H9 (cell line): ENCODE data around the gene CHI3L2. TPM values are rescaled to one million over a fixed set of nuclear protein-coding genes. Genes with fewer than 3 reads are reported as not detected.

Experiments
- DNase-seq: peaks from one replicate; pipeline ENCODE4 v3.0.0-alpha.2; 2017
- H2AFZ ChIP-seq: one replicate; pipeline ENCODE4 v1.6.1; 2013; ENCODE audit warnings: mild to moderate bottlenecking, low read length, control low read depth, moderate library complexity
- H2AK5ac ChIP-seq: 2 replicates; pipeline ENCODE4 v1.6.1; 2013; ENCODE audit warnings: low read length, control low read depth, mixed read lengths; ENCODE audit not compliant: insufficient read length
- H2BK120ac ChIP-seq: one replicate; pipeline ENCODE4 v1.6.1; 2013; ENCODE audit warnings: low read depth, mild to moderate bottlenecking, low read length, control low read depth, inconsistent platforms; ENCODE audit not compliant: poor library complexity, severe bottlenecking
- H2BK12ac ChIP-seq: 2 replicates; pipeline ENCODE4 v1.6.1; 2013; ENCODE audit warnings: low read length, control low read depth, mixed read lengths, low read depth; ENCODE audit not compliant: insufficient read length
- H2BK15ac ChIP-seq: 2 replicates; pipeline ENCODE4 v1.6.1; 2013; ENCODE audit warnings: low read depth, low read length, control low read depth
- H2BK20ac ChIP-seq: one replicate; pipeline ENCODE4 v1.6.1; 2013; ENCODE audit warnings: low read depth, mild to moderate bottlenecking, low read length, control low read depth, inconsistent platforms; ENCODE audit not compliant: poor library complexity, severe bottlenecking
- H2BK5ac ChIP-seq: 2 replicates; pipeline ENCODE4 v1.6.1; 2013; ENCODE audit warnings: low read length, control low read depth, mixed read lengths; ENCODE audit not compliant: insufficient read length
- H3K14ac ChIP-seq: 2 replicates; pipeline ENCODE4 v1.6.1; 2013; ENCODE audit warnings: low read length, control low read depth; ENCODE audit not compliant: insufficient read depth
- H3K18ac ChIP-seq: 2 replicates; pipeline ENCODE4 v1.6.1; 2013; ENCODE audit warnings: low read depth, mild to moderate bottlenecking, mixed read lengths, low read length, control low read depth; ENCODE audit not compliant: insufficient read length
- H3K23ac ChIP-seq: 2 replicates; pipeline ENCODE4 v1.6.1; 2013; ENCODE audit warnings: low read length, control low read depth, mixed read lengths, low read depth; ENCODE audit not compliant: insufficient read length
- H3K23me2 ChIP-seq: 2 replicates; pipeline ENCODE4 v1.6.1; 2013; ENCODE audit warnings: low read depth, mild to moderate bottlenecking, mixed read lengths, low read length, control low read depth; ENCODE audit not compliant: insufficient read length, poor library complexity, severe bottlenecking
- H3K27ac ChIP-seq: 2 replicates; pipeline ENCODE4 v1.5.1; 2013; ENCODE audit warnings: low read length, control low read depth, mixed read lengths, low read depth; ENCODE audit not compliant: insufficient read length
- H3K27me3 ChIP-seq: 2 replicates; pipeline ENCODE4 v1.6.1; 2013; ENCODE audit warnings: low read length, control low read depth, inconsistent platforms; ENCODE audit not compliant: insufficient read depth
- H3K4ac ChIP-seq: 2 replicates; pipeline ENCODE4 v1.6.1; 2013; ENCODE audit warnings: low read depth, mild to moderate bottlenecking, control low read depth, inconsistent platforms, low read length, moderate library complexity
- H3K4me1 ChIP-seq: 2 replicates; pipeline ENCODE4 v1.6.1; 2013; ENCODE audit warnings: low read length, control low read depth, inconsistent platforms; ENCODE audit not compliant: insufficient read depth
- H3K4me2 ChIP-seq: 2 replicates; pipeline ENCODE4 v1.6.1; 2013; ENCODE audit warnings: low read length, control low read depth, mixed read lengths; ENCODE audit not compliant: insufficient read length, insufficient read depth
- H3K56ac ChIP-seq: 2 replicates; pipeline ENCODE4 v1.6.1; 2013; ENCODE audit warnings: low read depth, mild to moderate bottlenecking, mixed read lengths, low read length, control low read depth; ENCODE audit not compliant: insufficient read length
- H3K79me1 ChIP-seq: 2 replicates; pipeline ENCODE4 v1.6.1; 2013; ENCODE audit warnings: low read depth, mild to moderate bottlenecking, moderate library complexity, low read length, control low read depth, inconsistent platforms; ENCODE audit not compliant: insufficient read depth, poor library complexity, severe bottlenecking
- H3K79me2 ChIP-seq: 2 replicates; pipeline ENCODE4 v1.6.1; 2013; ENCODE audit warnings: low read length, control low read depth, inconsistent platforms; ENCODE audit not compliant: insufficient read depth
- H3K9ac ChIP-seq: 2 replicates; pipeline ENCODE4 v1.6.1; 2013; ENCODE audit warnings: low read length, control low read depth, mixed read lengths; ENCODE audit not compliant: insufficient read length; ENCODE audit errors: extremely low read depth
- H3K9me3 ChIP-seq: one replicate; pipeline ENCODE4 v1.6.1; 2013; ENCODE audit warnings: low read depth, low read length, inconsistent platforms; ENCODE audit not compliant: control insufficient read depth
- H3T11ph ChIP-seq: one replicate; pipeline ENCODE4 v1.6.1; 2013; ENCODE audit warnings: mild to moderate bottlenecking, low read length, control low read depth, inconsistent platforms
- H4K20me1 ChIP-seq: one replicate; pipeline ENCODE4 v1.6.1; 2013; ENCODE audit not compliant: control insufficient read depth, insufficient read length, insufficient read depth
- H4K5ac ChIP-seq: 2 replicates; pipeline ENCODE4 v1.6.1; 2013; ENCODE audit warnings: low read depth, mild to moderate bottlenecking, mixed read lengths, low read length, control low read depth; ENCODE audit not compliant: insufficient read length
- H4K8ac ChIP-seq: replicated peaks from 2 replicates; pipeline ENCODE4 v1.6.1; 2013; ENCODE audit warnings: low read length, control low read depth, mixed read lengths, low read depth; ENCODE audit not compliant: insufficient read length
- H4K91ac ChIP-seq: 2 replicates; pipeline ENCODE4 v1.6.1; 2013; ENCODE audit warnings: low read depth, mild to moderate bottlenecking, moderate library complexity, mixed read lengths, low read length, control low read depth; ENCODE audit not compliant: insufficient read length
- H3K27ac Mint-ChIP-seq, 3 experiments: 2 replicates in 2 of 3; 3 replicates in 1 of 3; pipeline ENCODE4 v1.8.0; 2020 to 2021; ENCODE audit warnings: mixed read lengths in 3 of 3, mild to moderate bottlenecking in 1 of 3, moderate library complexity in 1 of 3
- H3K27me3 Mint-ChIP-seq: 2 replicates; pipeline ENCODE4 v1.8.0; 2021; ENCODE audit warnings: low read depth, mild to moderate bottlenecking, moderate library complexity, mixed read lengths
- H3K36me3 Mint-ChIP-seq, 3 experiments: 2 replicates in 2 of 3; 3 replicates in 1 of 3; pipeline ENCODE4 v1.8.0; 2020 to 2021; ENCODE audit warnings: low read depth in 3 of 3, mixed read lengths in 3 of 3; ENCODE audit not compliant: insufficient read depth in 1 of 3
- H3K4me1 Mint-ChIP-seq, 2 experiments: 2 replicates each; pipeline ENCODE4 v1.8.0; 2020; ENCODE audit warnings: mixed read lengths in 2 of 2
- H3K4me3 Mint-ChIP-seq, 2 experiments: 2 replicates in 1 of 2; 3 replicates in 1 of 2; pipeline ENCODE4 v1.8.0; 2020 to 2021; ENCODE audit warnings: mild to moderate bottlenecking in 2 of 2, mixed read lengths in 2 of 2, moderate library complexity in 1 of 2
- H3K9me3 Mint-ChIP-seq, 2 experiments: 2 replicates in 1 of 2; 3 replicates in 1 of 2; pipeline ENCODE4 v1.8.0; 2020; ENCODE audit warnings: mild to moderate bottlenecking in 2 of 2, mixed read lengths in 2 of 2, moderate library complexity in 1 of 2
- WGBS: extraction: QIAGEN DNeasy Blood & Tissue Kit; methylation state at CpG from one replicate; pipeline ENCODE4 v1.1.7; 2013; ENCODE audit warnings: missing lambda C conversion rate, low lambda C conversion rate, mixed read lengths; ENCODE audit not compliant: insufficient read length; ENCODE audit errors: extremely low coverage; 5-methylcytosine and 5-hydroxymethylcytosine counted together
- total RNA-seq: library from RNA; stranded (reverse); gene quantifications from 2 replicates; pipeline ENCODE4 v1.2.1, GENCODE V29; 2021
- TF ChIP-seq, protein P1 (sequence below): fragments of 200-600 bp; sonication (generic); conservative IDR thresholded peaks from 3 replicates; pipeline ENCODE4 v1.8.0; 2021; ENCODE audit warnings: antibody characterized with exemption, mild to moderate bottlenecking

Gene CHI3L2
- total RNA-seq, 1 experiment from 2014 or later = not detected

DNA sequence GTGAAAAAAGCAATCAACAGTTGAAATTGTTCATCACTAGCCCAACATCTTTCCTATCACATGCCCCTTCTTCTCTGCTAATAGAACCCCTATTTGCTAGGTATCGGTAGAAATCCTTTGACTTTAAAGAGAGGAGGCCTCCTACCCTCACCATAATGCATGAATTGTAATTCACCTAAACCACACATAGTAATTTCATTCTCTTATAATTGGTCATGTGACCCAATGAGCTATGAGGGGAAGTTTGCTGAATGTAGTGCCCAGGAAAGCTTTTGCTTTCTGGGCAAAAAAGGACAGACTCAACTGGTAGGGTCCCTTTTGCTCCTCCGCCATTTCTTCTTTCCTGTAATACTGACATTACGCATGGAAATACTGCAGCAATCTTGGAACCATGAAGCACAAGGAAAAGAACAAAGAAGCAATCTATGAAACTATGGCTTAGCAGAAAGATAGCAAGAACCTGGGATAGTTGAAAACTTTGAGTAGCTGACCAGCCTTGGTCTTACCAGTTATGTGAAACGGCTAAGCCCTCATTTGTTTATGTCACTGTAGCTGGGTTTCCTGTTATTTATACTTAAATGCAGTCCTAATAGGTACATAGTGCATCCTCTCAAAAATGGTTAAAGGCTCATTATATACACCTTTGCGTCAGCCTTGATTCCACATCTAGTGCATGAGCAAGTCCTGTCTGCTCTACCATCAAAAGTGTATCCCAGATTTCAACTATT is 10.2 kb upstream of the CHI3L2 start:
- Mint-ChIP-seq H3K4me3 (no peak overlapping the region), H3K27me3 (no peaks in the 10 kb centered on the region), H3K36me3 (peaks cover 0 to 4% (median 0%) of the 10 kb centered on the region in 3 experiments; a peak in 2 of 7 replicates), H3K27ac (no peak overlapping the region), H3K9me3 (no peaks in the 10 kb centered on the region; a peak in 2 of 5 replicates), H3K4me1 (peaks cover 63% of the 10 kb centered on the region in 2 experiments)
- no peaks in the 10 kb centered on the region for H3K9me3 ChIP-seq
- H2BK15ac ChIP-seq = no peak overlapping the region
- no peak overlapping the region for H2BK20ac ChIP-seq
- H3K56ac ChIP-seq = no peak overlapping the region
- TF ChIP-seq, protein P1, sequence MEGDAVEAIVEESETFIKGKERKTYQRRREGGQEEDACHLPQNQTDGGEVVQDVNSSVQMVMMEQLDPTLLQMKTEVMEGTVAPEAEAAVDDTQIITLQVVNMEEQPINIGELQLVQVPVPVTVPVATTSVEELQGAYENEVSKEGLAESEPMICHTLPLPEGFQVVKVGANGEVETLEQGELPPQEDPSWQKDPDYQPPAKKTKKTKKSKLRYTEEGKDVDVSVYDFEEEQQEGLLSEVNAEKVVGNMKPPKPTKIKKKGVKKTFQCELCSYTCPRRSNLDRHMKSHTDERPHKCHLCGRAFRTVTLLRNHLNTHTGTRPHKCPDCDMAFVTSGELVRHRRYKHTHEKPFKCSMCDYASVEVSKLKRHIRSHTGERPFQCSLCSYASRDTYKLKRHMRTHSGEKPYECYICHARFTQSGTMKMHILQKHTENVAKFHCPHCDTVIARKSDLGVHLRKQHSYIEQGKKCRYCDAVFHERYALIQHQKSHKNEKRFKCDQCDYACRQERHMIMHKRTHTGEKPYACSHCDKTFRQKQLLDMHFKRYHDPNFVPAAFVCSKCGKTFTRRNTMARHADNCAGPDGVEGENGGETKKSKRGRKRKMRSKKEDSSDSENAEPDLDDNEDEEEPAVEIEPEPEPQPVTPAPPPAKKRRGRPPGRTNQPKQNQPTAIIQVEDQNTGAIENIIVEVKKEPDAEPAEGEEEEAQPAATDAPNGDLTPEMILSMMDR = no peak
- WGBS = no CpG with 5 or more reads among the region's 5 CpGs
- H3K4ac ChIP-seq = no peak overlapping the region
- H3K4me1 ChIP-seq = peaks cover 7% of the 10 kb centered on the region; the same call in 1 of the 2 replicates
- H2BK12ac ChIP-seq = no peak overlapping the region
- no peak for DNase-seq
- no peak overlapping the region for H3K23ac ChIP-seq
- no peaks in the 10 kb centered on the region for H4K20me1 ChIP-seq
- H3K14ac ChIP-seq = no peak overlapping the region
- no peak overlapping the region for H2AFZ ChIP-seq
- no peak overlapping the region for H3K27ac ChIP-seq
- H2BK120ac ChIP-seq = no peak overlapping the region
- H4K8ac ChIP-seq = no peak overlapping the region
- H3K79me1 ChIP-seq = no peaks in the 10 kb centered on the region
- H3K79me2 ChIP-seq = no peaks in the 10 kb centered on the region
- H3K27me3 ChIP-seq = no peaks in the 10 kb centered on the region; the same call in 1 of the 2 replicates
- no peak overlapping the region for H3K18ac ChIP-seq
- H4K91ac ChIP-seq = no peak overlapping the region
- no peak overlapping the region for H3T11ph ChIP-seq
- H4K5ac ChIP-seq = no peak overlapping the region
- H3K9ac ChIP-seq = no peak overlapping the region
- no peaks in the 10 kb centered on the region for H3K23me2 ChIP-seq
- H2BK5ac ChIP-seq = no peak overlapping the region
- no peak overlapping the region for H2AK5ac ChIP-seq
- no peak overlapping the region for H3K4me2 ChIP-seq
